H1 (cell line): ENCODE results near the gene SHROOM3. TPM values are rescaled to one million over a fixed set of nuclear protein-coding genes. Genes with fewer than 3 reads are reported as not detected.

Experiments used
- HDAC2 ChIP-seq, 2 experiments: fragments of 300-600 bp in 1 of 2; sonication (generic) in 1 of 2; IDR thresholded peaks; 2 replicates each; pipeline ENCODE4 v1.6.1; 2011 to 2012; ENCODE audit warnings: low read depth in 2 of 2, low read length in 2 of 2, mild to moderate bottlenecking in 2 of 2, moderate library complexity in 2 of 2, borderline replicate concordance in 1 of 2, inconsistent platforms in 1 of 2
- SP1 ChIP-seq: IDR thresholded peaks from 2 replicates; pipeline ENCODE4 v1.6.1; 2011; ENCODE audit warnings: low read depth, low read length
- USF2 ChIP-seq: IDR thresholded peaks from 2 replicates; pipeline ENCODE4 v1.6.1; 2011; ENCODE audit warnings: low read length, improper control_type of control experiment
- polyA plus RNA-seq, 7 experiments: library from polyadenylated mRNA; depleted of rRNA in 3 of 7; stranded (reverse) in 5 of 7; unstranded in 2 of 7; fragments of >200 nt in 5 of 7; fragments of 200-250 nt in 2 of 7; gene quantifications; 1 replicate in 5 of 7; 2 replicates in 1 of 7; 4 replicates in 1 of 7; pipeline versions ENCODE4 v1.2.1 to v1.2.3, GENCODE V29; 2011 to 2013; ENCODE audit warnings: missing spikeins in 2 of 7, mixed read lengths in 2 of 7
- total RNA-seq: library from RNA; stranded (reverse); fragmentation: NEBNext Ultra II Directional; extraction: Animal tissue kit (Norgen Biotek cat#: 25700); gene quantifications from 2 replicates; pipeline ENCODE4 v1.2.1, GENCODE V29; 2021

The SHROOM3 gene
- total and polyA plus RNA-seq, 2 of the 8 experiments (the other 6 are each of a cell fraction or from before 2014, with no cell fraction given), result 15.8 to 34.0 TPM

GRCh38 chr4:76430519-76431388, 4.3 kb upstream of the SHROOM3 start (continued):
- TF ChIP-seq HDAC2 (IDR thresholded peaks at IDR 0.05; ENCODE audit: borderline replicate concordance in 1 of 2, low read depth in 2 of 2, low read length in 2 of 2) (no peak), SP1 (no peak), USF2 (no peak)
